GM19025 (cell line): ENCODE data around the gene TYMP.

ENCODE experiments used
- ATAC-seq: cut with Tn5 transposase; IDR thresholded peaks from one replicate; pipeline ENCODE4 v1.9.1; 2021; ENCODE audit warnings: mild to moderate bottlenecking, low read depth, moderate library complexity; ENCODE audit not compliant: unreplicated experiment

The TYMP gene

DNA sequence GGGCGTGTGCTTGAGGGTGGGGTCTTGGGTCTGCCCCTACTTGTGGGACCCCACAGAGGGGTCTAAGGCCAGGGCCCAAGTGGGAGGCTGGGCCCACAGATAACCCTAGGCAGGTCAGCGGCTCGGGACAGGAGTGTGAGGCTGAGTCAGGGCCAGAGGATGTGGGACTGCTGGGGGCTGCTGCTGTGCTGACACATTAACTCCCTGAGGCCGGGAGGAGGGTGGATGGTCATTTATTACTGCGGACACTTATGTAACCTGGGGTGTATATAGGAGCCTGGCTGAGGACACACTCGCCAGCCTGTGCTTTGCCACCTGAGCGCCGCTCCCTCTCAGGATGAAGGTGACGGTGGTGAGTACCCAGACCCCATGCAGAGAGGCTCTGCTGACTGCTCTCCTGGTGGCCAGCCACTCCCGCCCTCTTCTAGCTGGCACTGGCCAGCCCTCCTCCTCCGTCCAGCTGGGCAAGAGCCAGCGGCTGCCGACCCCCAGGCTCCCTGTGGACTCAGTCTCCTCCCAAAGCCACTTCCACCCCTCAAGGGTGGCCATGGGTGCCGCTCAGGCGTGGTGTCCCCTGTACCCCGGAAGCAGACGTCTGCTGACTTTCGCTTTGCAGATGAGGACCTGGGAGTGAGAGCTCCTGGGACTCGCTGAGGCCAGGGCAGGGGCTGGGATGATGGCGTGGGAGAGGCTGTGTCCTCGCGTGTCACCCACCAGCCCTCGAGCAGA lies 43.1 kb downstream of the TYMP start, which contains the start of gene MIOX:
Gene MIOX (plus strand): TSS at position 299 of the 729 bp plus-strand sequence. CDS start 39 bp downstream, at position 338.
- ATAC-seq = no peak

DNA sequence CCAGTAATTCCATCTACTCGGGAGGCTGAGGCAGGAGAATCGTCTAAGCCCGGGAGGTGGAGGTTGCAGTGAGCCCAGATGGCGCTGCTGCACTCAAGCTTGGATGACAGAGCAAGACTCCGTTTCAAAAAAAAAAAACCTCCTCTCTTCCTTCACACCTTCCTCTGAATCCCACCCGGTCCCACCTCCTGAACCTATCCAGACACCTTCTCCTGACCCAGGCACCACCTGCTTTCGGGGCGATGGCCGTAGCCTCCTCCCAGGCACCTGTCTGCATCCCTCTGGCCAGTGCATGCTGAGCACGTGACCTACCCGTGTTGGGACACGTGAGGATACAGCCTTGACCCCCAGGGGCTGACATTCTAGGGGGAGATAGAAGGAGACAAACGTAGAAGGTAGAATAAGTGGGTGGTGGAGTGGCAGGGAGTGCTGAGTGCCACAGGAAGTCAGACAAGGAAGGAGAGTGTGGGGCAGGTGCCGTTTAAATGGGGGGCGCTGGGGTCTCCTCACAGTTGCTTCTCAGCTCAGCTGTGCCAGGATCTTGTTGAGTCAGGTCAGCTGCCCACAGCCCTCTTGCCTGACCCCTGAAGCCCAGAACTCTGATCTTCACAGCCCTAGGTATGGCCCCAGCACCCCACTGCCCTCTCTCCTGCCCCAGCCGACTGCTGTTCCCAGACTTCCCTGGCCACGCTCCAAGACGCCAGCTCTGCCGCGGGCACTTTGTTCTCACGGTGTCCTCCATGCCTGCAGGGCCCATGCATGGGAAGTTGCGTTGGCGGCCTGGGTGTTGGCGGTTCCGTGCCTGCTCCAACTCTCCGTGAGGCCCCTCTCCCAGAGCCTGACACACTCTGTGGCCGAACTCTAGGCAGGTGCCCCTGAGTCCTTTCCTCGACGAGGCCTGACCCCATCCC lies 44.3 kb downstream of the TYMP start:
- ATAC-seq = no peak

DNA sequence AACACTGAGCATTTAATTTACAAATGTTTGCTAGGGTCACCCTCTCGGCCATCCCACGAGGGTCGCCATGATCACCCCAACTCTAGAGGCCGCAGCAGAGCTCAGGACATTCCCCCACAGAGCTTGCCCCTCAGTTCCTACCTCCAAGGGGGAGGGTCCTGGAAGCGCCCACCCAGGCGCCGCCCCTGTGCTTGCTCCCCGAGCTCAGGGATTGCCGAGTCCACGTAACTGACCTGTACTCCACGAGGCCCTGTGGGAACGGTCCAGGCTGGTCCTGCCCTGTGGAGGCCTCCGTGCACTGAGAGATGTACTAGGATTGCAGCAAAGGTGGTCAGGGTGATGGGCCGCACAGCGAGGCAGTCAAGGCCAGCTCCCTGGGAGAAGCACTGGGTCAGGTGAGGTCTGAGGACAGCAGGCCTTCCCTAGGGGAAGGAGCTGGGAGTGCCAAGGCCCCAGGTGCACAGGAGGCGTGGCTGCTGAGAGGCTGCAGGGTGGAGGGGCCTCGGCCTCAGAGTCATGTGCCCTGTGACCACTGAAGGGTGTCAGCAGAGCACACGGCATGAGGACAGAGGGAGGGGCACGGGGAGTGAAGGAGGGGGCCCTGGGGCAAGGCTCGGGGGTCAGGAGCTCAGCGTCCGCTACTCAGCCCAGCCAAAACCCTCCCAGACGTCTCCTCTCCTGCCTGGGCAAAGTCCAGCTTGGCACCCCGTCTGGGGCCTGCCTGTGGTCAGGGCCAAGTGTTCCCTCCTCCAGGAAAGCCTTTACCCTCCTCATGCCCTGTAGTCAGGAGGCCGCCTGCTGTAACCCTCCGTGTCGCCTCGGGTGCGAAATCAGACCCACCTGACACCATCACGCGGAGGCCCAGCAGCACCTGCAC lies 45.6 kb downstream of the TYMP start:
- no peak for ATAC-seq

DNA sequence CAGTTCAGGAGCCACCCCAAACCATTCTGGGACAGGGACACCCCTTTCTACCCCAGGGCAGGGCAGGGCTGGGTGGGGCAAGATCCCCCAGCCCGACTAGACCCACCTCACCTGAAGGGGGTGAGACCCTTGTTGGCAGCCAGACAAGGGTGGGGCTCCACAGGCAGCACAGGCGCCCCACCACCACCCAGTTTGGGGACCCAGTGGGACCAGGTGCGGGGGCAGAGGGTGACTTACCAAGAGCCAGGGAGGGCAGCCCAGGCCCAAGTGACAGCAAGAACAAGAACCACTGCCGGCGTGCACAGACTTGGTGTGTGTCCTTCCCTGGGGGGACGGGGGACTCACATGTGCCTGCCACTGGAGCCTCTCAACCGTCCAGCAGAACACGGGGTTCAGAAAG lies 46.3 kb downstream of the TYMP start:
- ATAC-seq = no peak

DNA sequence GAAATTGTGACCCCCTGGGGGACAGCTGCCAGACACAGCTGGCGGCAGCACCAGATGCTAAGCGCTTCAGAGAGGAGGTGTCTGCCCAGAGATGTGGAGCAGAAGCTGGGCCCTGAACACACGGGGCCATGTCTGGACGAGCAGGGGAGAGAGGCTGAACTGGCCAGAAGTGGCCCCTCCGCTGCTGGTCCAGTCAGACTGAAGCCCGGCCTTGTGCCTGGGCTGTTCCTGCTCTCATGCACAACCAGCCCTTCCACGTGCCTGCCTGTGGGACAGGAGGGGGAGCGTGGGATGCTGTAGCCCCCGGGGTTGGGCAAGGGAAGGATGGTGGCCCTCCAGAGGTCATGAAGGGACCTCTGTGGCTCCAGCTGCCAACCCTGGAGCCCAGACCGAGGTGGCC lies 46.7 kb downstream of the TYMP start:
- ATAC-seq = no peak

DNA sequence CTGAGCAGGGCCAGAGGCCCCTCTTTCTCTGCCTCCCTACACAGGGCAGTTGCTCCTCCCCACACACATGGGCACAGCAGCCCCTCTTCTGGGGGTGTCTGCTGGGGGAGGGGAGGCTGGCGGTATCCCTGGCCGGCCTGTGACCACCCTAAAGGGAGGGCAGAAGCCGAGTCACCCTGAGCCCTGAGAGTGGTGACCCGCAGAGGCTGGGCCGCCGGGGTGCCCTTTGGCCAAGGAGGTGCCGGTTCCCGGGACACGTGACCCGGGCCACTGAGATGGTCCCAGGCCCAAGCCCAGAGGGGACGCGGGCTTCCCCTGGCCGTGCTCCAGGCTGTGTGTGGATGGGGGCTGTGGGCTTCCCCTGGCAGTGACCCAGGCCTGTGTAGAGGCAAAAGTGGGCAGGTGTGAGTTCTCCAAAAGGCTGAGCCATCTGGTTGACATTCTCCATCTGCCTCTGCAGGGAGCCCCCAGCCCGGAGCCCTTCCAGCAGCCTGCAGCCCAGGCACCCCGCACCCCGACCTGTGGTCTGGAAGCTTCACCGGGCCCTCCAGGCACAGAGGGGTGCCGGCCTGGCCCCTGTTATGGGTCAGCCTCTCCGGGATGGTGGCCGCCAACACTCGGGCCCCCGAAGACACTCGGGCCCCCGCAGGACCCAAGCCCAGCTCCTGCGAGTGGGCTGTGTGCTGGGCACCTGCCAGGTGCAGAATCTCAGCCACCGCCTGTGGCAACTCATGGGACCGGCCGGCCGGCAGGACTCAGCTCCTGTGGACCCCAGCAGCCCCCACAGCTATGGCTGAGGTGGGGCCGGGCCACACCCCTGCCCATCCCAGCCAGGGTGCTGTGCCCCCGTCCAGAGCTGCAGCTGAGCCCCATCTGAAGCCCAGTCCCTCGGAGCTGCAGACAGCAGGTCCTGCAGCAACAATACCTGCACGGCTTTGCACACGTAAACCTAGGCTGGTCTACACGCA lies 47.4 kb downstream of the TYMP start:
- no peak for ATAC-seq

DNA sequence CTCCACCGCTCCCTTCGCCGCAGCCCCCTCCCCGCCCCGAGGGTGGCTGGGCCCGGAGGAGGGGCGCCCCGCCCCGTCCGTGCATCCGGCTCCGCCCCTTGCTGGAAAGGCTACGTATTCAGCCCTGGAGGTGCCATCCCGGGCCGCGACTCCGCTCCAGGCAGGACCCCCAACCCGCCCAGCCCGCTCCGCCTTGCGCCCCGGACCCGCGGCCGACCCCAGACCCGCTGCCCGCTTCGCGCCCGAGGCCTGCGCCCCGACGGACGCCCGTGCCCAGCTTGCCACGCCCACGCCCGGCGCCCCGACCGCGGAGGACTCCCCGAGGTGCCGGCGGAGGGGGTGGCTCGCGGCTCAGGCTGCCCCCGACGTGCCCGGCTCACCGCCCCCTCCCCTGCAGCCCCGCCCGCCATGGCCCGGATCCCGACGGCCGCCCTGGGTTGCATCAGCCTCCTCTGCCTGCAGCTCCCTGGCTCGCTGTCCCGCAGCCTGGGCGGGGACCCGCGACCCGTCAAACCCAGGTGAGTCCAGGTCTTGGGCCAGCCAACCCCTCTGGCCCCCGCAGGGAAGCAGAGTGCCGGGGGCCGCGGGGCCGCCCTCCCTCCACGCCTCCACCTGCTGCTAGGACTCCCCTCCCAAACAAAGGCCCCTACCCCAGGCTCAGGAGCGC lies 48.2 kb downstream of the TYMP start, which contains the start of gene ADM2:
Gene ADM2 (plus strand): TSS at position 104 of the 667 bp plus-strand sequence. CDS start 305 bp downstream, at position 409.
- ATAC-seq = no peak

DNA sequence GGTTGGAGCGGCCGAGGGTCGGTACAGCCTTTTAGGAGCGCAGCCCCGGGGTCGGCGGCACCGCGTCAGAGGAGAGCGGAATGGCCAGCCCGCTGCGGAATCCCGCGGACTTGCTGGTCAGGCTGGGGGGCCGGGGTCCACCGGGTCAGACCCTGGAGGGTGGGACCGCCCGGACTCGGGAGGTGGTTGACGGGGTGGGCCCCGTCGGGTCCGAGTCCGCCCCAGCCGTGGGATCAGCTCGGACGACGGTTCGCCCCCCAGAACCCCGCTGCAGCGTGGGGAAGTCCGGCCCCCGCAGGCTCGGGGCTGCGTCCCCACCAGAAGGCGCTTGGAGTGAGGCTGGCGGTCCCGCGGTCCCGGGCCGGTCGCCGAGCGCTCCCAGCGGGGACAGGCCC lies 48.8 kb downstream of the TYMP start:
- ATAC-seq = no peak

DNA sequence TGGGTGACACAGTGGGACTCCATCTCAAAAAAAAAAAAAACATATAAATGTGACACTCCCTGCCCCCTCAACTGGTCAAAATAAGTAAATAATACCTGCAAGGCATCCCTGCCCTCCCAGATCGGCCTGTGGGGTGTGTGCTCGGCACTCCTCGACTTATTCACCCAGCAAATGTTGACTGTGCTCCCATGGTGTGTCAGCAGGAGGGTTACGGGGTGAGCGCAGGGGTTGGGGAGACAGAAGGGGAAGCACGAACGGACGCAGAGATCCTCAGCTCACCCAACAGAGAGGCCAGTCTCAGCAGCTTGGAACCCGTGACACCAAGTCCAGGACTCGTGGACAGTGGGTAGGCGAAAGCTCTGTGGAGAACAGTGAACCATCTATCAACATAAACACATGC lies 50.1 kb downstream of the TYMP start:
- ATAC-seq = no peak

DNA sequence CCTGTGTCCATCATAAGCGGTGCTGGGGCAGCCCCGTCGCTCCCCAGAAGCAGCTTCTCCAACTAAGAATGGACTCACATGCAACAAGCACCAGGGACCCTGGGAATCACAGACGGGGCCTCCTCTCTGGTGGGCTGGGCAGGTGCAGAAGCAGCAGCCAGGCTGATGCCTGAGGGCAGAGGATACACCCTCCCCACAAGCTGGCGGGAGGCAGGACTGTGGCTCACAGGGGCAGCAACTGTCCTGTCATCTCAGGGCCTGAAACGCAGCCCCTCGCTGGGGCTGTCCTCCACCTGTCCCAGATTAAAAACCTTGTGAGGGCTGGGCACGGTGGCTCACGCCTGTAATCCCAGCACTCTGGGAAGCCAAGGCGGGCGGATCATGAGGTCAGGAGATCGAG lies 51.9 kb downstream of the TYMP start:
- no peak for ATAC-seq

DNA sequence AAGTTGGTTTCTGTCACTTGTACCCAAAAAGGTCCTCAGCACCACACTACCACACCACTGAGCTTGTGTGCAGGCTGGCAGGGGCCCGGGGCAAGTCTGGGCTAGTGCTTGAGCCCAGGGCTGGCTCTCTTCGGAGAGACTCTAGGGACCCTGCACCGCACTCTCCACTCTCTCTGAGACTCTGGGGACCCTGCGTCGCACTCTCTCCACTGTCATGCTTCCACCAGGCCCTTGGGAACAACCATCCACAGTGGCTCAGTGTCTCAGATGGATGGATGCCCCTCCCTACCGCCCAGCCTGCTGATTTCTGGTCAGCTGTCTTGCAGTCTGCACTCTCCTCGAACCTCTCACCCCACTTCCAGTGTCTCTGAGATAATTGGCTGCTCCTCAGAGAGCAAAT lies 52.9 kb downstream of the TYMP start:
- ATAC-seq = no peak
